ENCODE measurements around the gene KMO.
A peak's percentile ranks its signal among the peaks of the same experiment; 100 is the strongest.

Gene KMO

DNA sequence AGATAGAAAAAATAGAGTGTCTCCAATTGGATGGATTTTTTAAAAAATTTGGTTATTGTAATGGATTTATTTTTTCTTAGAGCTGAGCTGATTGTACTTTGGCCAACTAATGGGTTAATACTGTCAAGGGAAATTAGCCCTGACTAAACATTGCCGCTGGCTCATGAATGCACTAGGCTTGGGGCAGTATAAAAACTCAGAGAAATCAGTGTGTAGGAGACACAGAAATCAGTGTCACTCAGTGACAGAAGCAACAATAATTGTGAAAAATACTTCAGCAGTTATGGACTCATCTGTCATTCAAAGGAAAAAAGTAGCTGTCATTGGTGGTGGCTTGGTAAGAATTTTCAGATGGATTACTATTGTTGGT, at the start of gene KMO:
Gene KMO (plus strand): TSS at position 217 of the 370 bp plus-strand sequence. CDS start 67 bp downstream, at position 284.
- DNase-seq (ENCODE audit: low spot score), result no peak

DNA sequence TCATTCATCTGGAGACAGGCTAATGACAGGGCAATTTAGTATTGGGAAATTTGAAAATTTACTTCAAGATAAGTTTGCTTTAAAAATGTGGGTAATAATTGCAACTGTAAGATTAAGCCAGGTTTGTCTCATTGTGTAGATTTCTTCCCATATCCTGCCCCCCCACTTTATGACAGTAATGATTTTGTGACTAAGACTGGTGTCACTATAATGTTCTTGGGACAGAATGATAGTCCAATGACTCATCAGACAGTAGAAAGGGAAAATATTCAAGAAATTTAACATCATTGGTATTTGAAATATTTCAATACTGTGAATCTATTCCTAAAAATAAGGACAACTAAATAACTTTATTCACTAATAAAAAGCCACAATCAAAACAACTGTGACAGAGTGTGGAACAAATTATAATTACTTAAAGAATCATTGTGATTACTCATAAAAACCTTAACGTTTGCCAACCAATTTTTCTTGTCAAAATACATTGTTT, 49.4 kb upstream of the KMO start:
- DNase-seq (ENCODE audit: low spot score), result peak; percentile 67

DNA sequence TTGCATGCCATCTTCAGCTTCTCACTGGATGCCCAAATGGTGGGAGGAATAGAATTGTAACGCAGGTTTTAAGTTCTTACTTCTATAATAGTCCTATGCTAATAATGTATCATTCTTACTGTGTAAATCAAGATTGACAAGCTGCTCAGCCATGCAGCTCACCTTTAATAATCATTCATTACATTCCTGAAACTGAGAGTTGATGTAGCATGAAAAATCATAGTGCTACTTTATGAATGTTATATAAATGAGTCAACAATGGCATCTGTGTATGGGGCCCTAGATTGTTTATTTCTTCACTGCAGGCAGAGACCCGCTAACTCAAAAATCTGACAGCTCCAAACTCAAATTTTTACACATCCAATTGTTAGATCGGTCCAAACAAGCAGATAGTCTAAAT, 47.0 kb upstream of the KMO start:
- no peak for DNase-seq (ENCODE audit: low spot score)

DNA sequence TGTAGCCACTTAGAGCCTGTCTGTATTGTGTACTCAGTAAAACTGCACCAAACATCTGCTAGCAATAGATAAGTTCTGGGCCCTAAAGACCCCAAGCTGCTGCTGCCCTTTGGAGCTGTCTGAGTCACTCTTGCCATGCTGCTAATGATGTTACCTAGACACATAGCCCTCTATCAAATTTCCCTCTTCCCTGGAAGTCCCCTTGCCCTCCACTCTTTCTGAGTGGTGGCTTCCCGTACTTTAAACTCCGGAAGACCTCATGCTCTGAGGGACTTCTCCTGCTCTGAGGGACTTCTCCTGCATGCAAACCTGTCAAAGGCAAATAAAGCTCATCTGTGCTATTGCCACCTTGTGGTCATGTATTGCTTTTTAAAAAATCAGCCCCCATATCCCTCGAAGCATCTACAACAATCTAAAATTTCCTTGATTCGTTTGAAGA, 46.6 kb upstream of the KMO start:
- DNase-seq (ENCODE audit: low spot score), result peak; percentile 7

DNA sequence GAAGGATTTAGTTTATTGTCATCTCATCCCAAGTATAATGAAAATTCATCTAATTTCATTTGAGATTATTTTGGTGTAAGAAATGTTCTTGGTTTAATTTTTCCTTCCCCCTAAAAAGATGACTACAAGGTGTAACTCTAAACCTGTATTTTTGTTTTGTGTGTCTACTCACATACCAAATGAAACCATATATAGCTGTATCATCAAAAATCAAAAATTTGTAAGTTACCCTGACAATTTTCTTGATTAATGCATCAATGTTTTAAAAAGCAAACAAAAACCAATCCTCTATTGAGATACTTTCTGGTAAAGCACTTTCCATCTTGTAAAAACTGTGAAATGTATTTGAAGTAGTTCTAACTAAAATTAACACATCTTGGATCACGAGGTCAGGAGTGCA, 43.4 kb upstream of the KMO start:
- DNase-seq (ENCODE audit: low spot score), result no peak

DNA sequence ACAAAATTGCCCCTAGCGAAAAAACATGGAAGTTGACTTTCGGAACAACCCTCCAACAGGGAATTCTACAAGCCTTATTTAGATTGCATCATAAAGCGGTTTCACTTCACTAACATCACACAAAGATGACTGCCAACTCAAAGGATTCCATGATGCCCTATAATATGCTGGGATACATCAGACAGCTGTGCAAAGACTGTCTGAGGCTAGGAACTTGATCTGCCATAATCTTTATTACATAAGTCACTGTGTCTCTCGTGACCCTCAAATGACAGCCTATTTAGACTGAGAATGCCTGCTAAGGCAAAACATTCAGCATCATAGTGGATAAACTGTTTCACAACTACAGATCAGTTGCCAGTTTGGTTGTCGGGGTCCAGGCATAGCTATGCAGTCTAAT, 36.4 kb upstream of the KMO start:
- no peak for DNase-seq (ENCODE audit: low spot score)

DNA sequence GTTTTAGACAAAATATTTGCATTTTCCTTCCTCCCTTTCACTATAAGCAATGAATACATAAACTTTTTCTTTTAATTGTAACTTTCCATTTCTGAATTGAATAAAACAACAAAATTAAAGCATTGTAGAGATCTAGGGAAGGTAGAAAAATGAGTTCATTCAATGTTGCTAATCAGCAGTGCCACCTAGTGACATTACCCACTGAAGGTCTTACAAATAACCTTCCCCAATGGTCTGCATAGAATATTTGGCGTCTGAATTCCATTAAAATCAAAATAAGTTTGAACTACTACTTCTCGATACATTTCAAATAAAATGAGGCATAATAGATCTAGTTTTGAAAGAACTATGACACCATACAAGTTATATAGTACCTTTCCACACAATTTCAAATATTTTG, 32.3 kb upstream of the KMO start:
- DNase-seq (ENCODE audit: low spot score), result peak; percentile 41

DNA sequence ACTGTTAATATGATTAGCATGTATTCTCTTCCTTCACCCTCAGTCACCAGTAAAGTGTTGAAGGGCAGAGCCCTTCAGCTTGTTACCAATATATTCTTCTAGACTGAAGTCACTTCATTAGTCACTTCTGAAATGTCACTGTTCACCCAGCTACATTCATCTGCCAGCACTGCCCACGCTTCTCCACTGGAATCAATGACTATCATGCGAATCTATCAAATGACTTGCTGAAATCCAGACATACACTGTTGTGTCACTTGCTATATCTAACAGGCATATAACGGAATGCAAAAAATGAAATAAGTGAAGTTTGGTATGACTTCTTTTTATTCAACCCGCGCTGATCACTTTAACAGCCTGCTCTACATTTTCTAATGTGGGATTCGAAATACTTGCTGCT, 28.7 kb upstream of the KMO start:
- DNase-seq (ENCODE audit: low spot score), result no peak

DNA sequence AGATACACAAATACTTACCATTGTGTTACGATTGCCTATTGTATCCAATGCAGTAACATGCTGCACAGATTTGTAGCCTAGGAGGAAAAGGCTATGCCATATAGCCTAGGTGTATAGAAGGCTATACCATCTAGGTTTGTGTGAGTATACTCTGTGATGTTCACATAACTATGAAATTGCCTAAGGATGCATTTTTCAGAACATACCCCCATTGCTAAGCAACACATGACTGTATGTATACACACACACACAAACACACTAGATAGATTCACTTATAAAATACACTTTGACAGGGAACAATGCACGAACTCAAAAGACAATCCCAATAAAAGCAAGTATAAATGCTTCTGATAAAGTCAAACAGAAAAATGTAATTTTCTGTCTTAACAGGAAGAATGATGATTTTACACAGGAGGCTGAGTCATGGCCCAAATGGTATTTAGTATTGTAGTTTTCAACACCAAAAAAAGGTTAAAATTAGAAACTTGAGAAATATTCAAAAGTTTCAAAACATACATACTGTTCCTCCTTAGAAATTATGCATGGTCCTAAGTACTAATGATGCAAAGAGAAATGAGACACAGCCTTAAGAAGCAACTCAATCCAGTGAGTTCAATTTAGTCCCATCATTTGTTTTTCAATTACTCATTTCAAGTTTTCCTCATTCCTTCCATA, 24.9 kb upstream of the KMO start:
- DNase-seq (ENCODE audit: low spot score), result peak; percentile 20

DNA sequence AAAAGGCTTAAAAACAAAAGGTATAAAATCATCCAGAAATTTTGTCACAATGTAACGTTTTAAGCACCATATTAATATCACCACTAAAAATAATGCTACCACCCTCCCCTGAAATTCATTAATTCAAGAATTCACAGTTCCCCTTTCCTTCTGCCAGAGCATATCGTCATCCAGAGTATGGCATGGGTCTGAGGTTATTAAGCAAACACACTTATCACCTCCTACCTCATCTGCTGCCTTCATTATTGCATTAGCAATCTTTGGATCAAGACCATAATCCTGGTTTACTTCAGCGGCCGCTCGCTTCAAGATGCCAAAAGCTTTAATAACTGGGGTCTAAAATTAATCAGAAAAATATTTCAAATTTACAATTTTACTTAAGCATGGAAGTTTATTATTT, 18.8 kb upstream of the KMO start:
- no peak for DNase-seq (ENCODE audit: low spot score)

DNA sequence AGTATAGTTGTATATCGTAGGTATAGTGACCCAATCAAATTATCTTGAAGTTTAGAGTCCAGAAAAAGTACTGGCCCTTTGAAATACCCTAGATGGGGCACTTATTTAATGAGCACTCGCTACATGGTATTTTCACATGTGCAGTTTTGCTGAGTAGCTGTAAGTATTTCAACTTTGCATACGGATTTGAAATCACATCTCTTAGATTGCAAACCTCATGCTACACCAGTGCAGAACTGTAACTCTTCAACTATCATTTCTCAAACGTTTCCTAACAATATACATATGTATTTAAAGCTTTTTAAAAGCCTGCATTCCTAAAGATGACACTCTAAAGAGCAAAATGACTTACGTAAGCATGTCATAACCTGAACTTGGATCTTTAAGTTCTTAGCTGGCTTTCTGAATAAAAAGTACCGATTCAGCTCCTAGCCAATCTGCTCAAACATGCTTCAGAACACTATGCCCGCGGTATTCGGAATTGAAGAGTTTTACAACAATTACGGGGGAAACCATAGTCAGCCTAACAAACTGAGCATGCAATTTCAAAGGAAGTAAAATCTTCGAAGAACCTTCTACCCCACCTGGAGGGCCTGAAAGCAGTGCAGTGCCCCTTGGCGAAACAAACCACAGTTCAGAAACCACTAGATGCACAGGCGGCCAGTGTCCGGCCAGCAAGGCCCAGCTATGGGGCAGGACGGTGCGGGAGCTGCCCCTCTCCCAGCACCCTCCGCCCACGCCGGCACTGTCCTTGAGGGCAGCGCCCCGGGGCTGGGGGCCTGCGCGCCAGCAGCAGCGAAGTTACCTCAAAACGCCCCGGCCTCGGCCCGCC, 13.5 kb upstream of the KMO start:
- DNase-seq (ENCODE audit: low spot score), result peak; percentile 53

DNA sequence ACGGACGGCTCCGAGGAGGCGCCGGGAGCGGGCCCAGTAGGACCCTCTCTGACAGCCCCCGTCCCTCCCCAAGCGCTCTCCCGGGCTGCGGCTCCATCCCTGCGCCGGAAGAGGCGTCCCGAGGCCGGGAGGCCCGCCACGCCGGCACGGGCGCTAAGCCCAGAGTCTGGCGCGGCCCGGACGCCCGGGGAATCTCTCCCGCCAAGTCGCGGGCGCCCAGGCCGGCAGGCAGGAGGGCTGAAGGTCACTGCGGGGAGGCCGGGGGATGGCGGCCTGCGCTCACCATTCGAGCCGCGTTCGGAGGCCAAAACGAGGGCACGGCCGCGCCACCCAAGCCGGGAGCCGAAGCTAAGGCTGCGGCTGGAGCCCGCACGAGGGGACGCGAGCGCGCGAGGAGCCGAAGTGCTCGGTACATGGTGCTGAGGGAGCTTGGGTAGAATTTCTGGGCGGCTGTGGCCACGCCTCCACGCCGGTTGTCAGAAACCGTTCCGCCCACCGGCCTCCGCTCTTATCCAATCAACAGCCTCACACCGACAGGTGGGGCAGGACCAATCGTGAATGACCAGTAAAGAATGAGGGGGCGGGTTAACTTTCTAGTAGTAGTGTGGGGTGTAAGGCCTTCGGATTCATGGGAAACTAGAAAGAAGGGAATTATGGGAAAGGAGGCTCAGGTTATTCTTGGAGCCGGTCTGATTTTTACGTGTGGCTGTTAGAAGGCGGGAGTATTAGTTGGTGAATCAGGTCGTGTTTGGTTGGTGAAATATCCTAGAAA, 12.7 kb upstream of the KMO start, which contains the start of gene FH:
Gene FH (minus strand): TSS at position 448 of the 772 bp plus-strand sequence. CDS start 33 bp downstream, at position 415.
- DNase-seq (ENCODE audit: low spot score), result peak; percentile 96

DNA sequence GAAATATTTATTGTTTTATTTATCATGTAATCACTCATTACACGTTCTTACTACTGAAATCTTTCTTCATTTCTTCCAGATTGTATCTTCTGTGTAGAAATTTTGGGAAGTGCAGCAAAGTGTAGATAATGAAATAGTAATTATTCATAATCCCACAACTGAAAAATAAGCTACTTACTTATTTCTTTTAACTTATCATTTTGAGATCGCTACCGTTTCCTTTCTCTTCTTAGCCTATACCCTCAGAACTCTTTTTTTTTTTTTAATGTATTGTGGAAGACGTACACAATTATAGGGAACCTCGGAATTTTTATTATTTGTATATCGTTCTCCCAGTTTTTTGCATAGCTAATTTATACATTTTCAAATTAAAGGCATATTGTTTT, 12.1 kb upstream of the KMO start:
- no peak for DNase-seq (ENCODE audit: low spot score)

DNA sequence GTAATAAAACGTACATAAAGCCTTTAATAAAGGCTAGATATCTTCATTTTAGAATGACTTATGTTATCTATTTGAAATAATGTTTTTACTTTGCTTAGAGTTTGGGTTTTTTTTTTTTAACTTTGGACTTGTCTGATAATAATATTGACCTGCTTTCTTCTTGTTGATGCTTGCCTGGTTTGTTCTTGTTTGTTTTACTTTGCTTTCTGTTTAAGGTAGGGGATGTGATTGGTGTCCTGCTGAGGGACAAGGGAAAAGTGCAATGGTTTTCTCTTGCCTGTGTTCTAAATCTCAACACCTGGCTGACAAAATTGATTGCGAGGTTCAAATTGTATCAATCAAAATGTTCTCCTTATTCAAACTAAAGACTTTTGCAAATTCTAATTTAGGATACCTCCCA, 10.5 kb upstream of the KMO start:
- no peak for DNase-seq (ENCODE audit: low spot score)

DNA sequence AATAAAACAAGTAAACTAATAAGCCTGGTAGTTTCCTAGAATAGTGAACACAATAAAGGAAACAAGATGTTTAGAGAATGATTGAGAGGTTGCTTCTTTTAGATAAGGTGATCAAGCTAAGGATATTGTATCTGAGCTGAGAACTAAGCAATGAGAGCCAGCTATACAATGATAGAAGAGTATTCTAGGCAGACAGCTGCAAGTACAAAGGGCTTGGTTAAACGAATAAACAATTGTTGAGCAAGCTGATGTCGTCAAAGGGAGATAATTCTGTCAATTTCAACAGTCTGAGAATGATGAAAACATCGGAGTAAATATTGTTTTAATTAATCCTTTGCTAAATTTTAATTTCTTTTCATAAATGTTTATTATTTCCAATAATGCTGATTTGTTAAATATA, 7.2 kb upstream of the KMO start:
- no peak for DNase-seq (ENCODE audit: low spot score)

DNA sequence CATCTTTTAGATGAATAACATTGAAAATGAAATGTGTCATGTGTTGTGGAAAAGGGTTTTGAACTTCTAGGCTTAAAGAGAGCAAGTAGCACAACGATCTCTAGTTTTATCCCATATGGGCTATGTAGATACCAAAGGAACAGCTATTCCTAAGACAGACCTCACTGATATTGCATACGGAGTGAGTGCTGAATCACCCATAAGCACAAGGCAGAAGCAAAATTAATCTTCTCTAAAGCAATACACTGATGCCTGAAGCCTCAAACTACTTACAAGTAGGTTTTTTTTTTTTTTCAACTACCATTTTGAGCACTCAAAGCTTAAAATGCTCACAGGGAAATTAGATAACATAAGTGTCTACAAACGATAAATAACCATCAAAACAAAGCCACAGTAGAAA, 5.0 kb upstream of the KMO start:
- DNase-seq (ENCODE audit: low spot score), result no peak

DNA sequence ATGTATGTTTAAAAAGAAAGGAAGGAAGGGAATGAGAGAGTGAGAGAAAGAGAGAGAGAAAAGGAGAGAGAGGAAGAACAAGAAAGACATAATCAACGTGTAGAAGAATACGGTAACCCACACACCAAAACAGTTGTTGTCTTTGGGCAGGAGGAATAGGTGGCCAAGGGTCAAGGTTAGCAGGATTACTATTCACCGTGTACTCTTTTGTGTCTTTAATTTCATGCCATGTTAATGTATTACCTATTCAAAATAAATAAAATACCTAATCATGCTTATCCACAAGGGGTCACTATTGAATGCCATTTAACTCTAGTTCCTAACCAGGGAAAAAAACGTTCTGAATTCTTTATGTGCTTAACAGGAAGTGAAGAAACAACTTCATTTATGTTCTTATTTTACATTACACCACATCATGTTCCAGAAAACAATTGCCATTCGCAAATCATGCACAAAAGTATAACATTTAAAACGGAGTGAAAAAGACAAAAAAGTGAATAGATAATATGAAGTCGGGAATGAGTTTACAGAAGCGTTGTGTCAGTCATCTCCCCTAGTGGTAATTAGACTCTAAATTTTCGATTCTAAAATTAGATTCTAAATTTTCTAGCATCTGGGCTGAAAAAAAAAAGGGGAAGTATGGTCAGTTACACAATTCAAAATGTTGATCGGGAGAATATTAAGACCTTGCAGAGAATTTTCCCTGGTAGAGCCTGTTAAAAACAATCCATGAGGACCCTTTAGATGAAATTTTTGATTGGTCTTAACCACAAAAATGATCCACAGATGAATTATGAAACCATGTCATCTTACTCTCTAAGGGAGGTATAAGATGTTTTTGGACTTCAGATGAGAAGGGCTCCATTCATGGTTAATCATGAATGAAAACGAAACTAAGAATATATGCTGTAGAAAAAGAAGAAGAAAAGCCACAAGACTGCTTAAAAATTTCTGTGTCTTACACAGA, 700 bp upstream of the KMO start:
- peak; percentile 55 for DNase-seq (ENCODE audit: low spot score)

DNA sequence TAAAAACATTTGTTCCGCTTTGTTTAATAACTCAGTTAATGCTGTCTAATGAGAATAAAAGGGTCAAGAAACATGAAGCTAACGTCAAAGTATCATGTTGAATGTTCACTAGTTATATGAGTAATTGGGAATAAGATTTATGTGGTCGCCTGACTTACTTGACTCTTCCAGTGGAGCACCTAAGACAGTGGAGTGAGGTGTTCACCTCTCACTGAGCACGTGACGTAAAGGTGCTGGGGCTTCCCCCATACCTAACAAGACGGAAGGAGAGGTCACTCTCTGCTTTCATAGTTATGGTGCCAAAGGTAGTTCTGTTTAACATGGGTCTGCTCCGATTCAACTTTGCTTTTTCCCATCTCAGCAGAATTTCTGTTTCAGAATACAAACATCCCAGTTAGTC, 686 bp downstream of the KMO start:
- DNase-seq (ENCODE audit: low spot score), result no peak

DNA sequence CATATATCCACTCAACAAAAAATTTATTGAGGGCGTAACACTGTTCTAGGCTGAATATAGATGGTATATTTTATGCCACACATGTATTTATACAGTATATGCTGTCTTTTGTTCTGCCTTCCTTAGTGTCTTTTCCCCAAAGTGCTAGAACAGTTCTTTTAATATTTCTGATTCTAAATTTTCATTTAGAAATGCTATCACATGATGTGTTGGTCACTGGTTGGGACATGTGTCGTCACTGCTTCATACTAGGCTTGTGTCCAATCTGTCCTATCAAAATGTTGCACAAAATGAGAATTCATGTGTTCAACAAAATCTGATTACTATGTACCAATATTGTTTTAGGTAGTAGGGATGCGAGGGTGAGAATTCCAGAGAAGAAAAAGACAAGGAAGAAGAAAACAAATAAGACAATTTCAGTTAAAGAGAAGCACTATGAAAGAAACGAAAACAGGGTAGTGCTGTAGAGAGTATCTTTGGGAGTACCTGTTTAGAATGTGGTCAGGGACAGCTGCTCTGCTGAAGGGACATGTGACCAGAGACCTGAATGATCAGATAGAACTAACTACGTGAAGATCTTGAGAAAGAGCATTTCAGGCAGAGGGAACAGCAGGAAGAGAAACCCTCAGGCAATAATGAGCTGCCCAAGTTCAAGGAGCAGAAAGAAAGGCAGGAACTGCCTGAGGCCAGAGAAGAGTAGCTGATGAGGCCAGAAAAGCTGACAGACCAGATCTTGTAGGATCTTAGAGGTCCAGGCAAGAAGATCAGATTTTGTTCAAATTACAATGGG, 1.3 kb downstream of the KMO start:
- no peak for DNase-seq (ENCODE audit: low spot score)

DNA sequence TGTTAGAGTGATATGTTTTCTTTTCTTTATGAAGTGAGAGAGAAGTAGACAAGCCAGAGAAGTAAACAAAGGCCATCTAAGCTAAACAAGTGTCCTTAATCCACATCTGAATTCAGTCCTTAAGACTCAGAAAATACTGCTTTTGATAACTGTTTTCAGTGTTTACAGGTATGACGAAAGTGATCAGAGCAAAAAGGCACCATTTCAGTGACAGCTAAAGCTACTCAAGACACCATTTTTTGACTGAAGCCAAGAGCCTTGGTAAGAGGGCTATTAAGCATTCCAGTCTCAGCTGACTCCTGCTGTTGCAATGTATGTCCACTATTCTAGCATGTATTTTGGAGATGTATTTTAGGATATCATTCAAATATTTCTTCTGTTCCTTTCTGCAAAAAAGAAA, 4.1 kb downstream of the KMO start:
- no peak for DNase-seq (ENCODE audit: low spot score)

DNA sequence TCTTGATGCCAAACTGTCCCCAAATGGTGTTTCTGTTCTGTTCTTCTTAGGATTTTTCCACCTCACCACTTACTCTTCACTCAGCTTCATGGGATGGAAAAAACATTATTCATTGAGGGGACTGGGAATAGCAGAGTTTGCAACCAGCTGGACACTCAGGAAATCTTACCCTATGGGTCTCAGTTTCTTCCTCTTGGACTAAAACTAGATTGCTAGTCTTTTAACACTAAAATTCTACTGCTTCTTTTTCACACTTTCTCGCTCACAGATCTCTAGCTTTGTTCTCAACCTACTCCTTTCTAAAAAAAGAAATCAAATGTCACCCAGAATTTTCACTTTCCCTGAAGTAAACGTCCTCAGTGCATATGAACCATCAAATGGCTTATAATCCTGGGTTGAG, 4.8 kb downstream of the KMO start:
- DNase-seq (ENCODE audit: low spot score), result no peak
